NCI-H748 (cell line): ENCODE measurements around the gene CAMTA1.
"Not testable (repeated sequence)": the region's sequence is repeated elsewhere in the genome, so short reads cannot be mapped to it uniquely, and the experiment has no call there.

Experiments used
- DNase-seq: peaks from one replicate; lab custom pipeline; 2025; ENCODE audit not compliant: unreplicated experiment; lab: John Stamatoyannopoulos, UW

Gene CAMTA1

GRCh38 chr1:7389906-7390603 lies 604.8 kb downstream of the CAMTA1 start:
- DNase-seq: no peak

GRCh38 chr1:7390604-7391000 lies 605.3 kb downstream of the CAMTA1 start:
- no peak for DNase-seq

GRCh38 chr1:7393136-7393535 lies 607.9 kb downstream of the CAMTA1 start:
- DNase-seq: no peak

- DNase-seq: no peak
Measured at GRCh38 chr1:7395251-7395650, 610.0 kb downstream of the CAMTA1 start.

GRCh38 chr1:7398982-7399381 lies 613.7 kb downstream of the CAMTA1 start:
- no peak for DNase-seq

GRCh38 chr1:7399514-7400125 lies 614.4 kb downstream of the CAMTA1 start:
- no peak for DNase-seq

GRCh38 chr1:7400566-7400965 lies 615.3 kb downstream of the CAMTA1 start:
- DNase-seq: no peak

GRCh38 chr1:7401814-7402547 lies 616.7 kb downstream of the CAMTA1 start:
- DNase-seq: no peak

- no peak for DNase-seq
Measured at GRCh38 chr1:7402548-7402850, 617.2 kb downstream of the CAMTA1 start.

GRCh38 chr1:7403265-7404045 lies 618.2 kb downstream of the CAMTA1 start:
- no peak for DNase-seq

GRCh38 chr1:7404046-7404742 lies 618.9 kb downstream of the CAMTA1 start:
- no peak for DNase-seq

GRCh38 chr1:7405844-7406500 lies 620.7 kb downstream of the CAMTA1 start:
- DNase-seq: no peak

- DNase-seq: no peak
Measured at GRCh38 chr1:7406641-7407543, 621.6 kb downstream of the CAMTA1 start.

- no peak for DNase-seq
Measured at GRCh38 chr1:7407544-7407895, 622.3 kb downstream of the CAMTA1 start.

GRCh38 chr1:7407980-7408770 lies 622.9 kb downstream of the CAMTA1 start:
- no peak for DNase-seq

GRCh38 chr1:7408771-7409150 lies 623.5 kb downstream of the CAMTA1 start:
- DNase-seq: no peak

GRCh38 chr1:7409278-7409677 lies 624.0 kb downstream of the CAMTA1 start:
- DNase-seq: no peak

GRCh38 chr1:7410156-7410555 lies 624.9 kb downstream of the CAMTA1 start:
- no peak for DNase-seq

- DNase-seq: not testable (repeated sequence)
Measured at GRCh38 chr1:7417618-7418017, 632.4 kb downstream of the CAMTA1 start.
